WTC11 (cell line): Measurements from ENCODE around the gene ENO2.

ENCODE experiments used
- ATF1 ChIP-seq: sonication (generic); formaldehyde crosslinking; IDR thresholded peaks from 2 replicates; pipeline ENCODE4 v1.8.1; 2023; ENCODE audit warnings: mild to moderate bottlenecking, moderate library complexity, missing genetic modification reagents
- JUN ChIP-seq: sonication (generic); formaldehyde crosslinking; IDR thresholded peaks from 2 replicates; pipeline ENCODE4 v1.8.0; 2023; ENCODE audit warnings: mild to moderate bottlenecking, missing genetic modification reagents
- MYBL2 ChIP-seq: sonication (generic); formaldehyde crosslinking; IDR thresholded peaks from 2 replicates; pipeline ENCODE4 v1.8.1; 2023; ENCODE audit warnings: mild to moderate bottlenecking, moderate library complexity, missing genetic modification reagents
- PRRX2 ChIP-seq: fragments of 250-450 bp; sonication (Bioruptor Pico); IDR thresholded peaks from 2 replicates; pipeline ENCODE4 v1.8.0; 2021; ENCODE audit warnings: mild to moderate bottlenecking
- RELA ChIP-seq: sonication (generic); formaldehyde crosslinking; IDR thresholded peaks from 2 replicates; pipeline ENCODE4 v1.8.1; 2022; ENCODE audit warnings: missing genetic modification reagents, mild to moderate bottlenecking, borderline replicate concordance
- SMAD4 ChIP-seq: sonication (generic); formaldehyde crosslinking; IDR thresholded peaks from 2 replicates; pipeline ENCODE4 v1.8.0; 2022; ENCODE audit warnings: mild to moderate bottlenecking, missing genetic modification reagents
- TF ChIP-seq, protein P1 (sequence below): fragments of 200-600 bp; IDR thresholded peaks from 2 replicates; pipeline ENCODE4 v1.8.0; 2022; ENCODE audit warnings: antibody characterized with exemption
- TF ChIP-seq, protein P2 (sequence below): sonication (generic); formaldehyde crosslinking; IDR thresholded peaks from 2 replicates; pipeline ENCODE4 v1.8.1; 2023; ENCODE audit warnings: mild to moderate bottlenecking, missing genetic modification reagents, moderate library complexity
- TF ChIP-seq, protein P3 (sequence below): sonication (generic); formaldehyde crosslinking; conservative IDR thresholded peaks from 2 replicates; pipeline ENCODE4 v1.8.1; 2022; ENCODE audit warnings: mild to moderate bottlenecking, missing genetic modification reagents
- TF ChIP-seq, protein P4 (sequence below): sonication (generic); formaldehyde crosslinking; IDR thresholded peaks from 2 replicates; pipeline ENCODE4 v1.8.0; 2022; ENCODE audit warnings: mild to moderate bottlenecking, missing genetic modification reagents

DNA sequence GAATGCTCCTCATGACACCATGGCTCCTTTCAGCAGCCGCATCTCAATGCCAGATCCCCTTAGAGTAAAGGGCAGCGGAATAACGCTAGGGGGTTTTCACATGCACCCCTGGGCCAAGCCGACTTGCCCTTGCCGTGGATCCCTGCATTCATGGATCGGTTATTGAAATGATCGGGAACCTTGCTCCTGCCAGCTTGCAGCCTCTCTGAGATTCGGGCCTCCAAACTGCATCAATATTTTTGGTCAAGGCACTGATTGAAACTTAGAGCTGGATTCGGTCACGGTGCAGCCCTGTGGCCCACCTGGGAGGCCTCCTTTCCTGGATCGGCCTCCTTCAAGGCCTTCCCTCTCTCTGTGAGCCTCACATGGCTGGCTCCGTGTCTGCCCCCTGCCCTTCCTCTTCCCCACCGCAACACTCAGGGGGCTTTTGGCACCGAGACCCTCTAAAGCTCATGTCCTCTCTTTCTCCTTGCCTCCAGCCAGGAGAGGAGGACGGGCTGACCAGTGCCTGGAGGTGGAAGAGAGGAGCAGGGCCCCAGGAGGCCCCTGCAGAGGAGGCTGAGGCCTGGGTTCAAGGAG, 38.6 kb downstream of the ENO2 start:
- TF ChIP-seq, protein P1, sequence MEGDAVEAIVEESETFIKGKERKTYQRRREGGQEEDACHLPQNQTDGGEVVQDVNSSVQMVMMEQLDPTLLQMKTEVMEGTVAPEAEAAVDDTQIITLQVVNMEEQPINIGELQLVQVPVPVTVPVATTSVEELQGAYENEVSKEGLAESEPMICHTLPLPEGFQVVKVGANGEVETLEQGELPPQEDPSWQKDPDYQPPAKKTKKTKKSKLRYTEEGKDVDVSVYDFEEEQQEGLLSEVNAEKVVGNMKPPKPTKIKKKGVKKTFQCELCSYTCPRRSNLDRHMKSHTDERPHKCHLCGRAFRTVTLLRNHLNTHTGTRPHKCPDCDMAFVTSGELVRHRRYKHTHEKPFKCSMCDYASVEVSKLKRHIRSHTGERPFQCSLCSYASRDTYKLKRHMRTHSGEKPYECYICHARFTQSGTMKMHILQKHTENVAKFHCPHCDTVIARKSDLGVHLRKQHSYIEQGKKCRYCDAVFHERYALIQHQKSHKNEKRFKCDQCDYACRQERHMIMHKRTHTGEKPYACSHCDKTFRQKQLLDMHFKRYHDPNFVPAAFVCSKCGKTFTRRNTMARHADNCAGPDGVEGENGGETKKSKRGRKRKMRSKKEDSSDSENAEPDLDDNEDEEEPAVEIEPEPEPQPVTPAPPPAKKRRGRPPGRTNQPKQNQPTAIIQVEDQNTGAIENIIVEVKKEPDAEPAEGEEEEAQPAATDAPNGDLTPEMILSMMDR: no peak
- TF ChIP-seq, protein P2, sequence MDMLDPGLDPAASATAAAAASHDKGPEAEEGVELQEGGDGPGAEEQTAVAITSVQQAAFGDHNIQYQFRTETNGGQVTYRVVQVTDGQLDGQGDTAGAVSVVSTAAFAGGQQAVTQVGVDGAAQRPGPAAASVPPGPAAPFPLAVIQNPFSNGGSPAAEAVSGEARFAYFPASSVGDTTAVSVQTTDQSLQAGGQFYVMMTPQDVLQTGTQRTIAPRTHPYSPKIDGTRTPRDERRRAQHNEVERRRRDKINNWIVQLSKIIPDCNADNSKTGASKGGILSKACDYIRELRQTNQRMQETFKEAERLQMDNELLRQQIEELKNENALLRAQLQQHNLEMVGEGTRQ (CRISPR knock-in tag): no peak
- TF ChIP-seq SMAD4: no peak
- TF ChIP-seq, protein P3, sequence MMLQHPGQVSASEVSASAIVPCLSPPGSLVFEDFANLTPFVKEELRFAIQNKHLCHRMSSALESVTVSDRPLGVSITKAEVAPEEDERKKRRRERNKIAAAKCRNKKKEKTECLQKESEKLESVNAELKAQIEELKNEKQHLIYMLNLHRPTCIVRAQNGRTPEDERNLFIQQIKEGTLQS: no peak
- TF ChIP-seq ATF1 (CRISPR knock-in tag): no peak
- no peak for TF ChIP-seq MYBL2 (CRISPR knock-in tag)
- no peak for TF ChIP-seq PRRX2 (CRISPR knock-in tag)
- TF ChIP-seq RELA (CRISPR knock-in tag): no peak
- no peak for TF ChIP-seq JUN (CRISPR knock-in tag)
- TF ChIP-seq, protein P4, sequence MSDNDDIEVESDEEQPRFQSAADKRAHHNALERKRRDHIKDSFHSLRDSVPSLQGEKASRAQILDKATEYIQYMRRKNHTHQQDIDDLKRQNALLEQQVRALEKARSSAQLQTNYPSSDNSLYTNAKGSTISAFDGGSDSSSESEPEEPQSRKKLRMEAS (CRISPR knock-in tag): no peak
